Measurements from ENCODE around the gene PSD2. TPM values are rescaled to one million over a fixed set of nuclear protein-coding genes. Genes with fewer than 3 reads are reported as not detected.
"Not testable (repeated sequence)": the region's sequence is repeated elsewhere in the genome, so short reads cannot be mapped to it uniquely, and the experiment has no call there.

The PSD2 gene
- total RNA-seq, 4 donors from 2014 or later, result under 0.01 to 0.17 (median 0.13) TPM; not detected in 1

DNA sequence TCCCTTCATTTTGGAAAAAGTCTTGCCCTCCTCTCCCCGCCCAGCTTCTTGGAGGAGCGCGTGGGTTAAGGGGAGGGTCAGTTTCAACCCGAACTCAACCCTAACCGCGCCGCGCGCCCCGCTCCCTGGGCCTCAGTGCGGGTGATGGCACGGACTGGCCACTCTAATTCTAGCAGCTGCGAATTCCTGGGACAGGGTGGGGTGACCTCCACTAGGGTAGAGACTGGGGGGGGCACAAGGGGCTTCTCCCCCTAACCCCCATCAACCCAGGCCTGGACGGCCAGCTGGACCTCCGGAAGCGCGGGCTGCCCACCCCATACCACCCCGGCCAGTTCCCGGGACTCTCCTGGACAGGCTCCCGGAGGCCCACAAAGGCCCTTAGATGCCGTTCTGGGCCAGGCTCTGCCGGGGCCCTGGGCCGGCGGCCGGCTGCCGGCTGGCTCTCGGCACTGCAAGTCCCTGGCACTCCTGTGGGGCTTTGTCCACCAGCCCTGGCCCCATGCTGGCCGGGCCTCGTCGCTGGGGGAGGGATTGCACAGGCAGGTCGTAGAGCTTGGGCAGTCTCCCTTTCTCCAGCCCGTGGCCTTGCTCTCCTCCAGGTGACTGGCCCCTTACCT is 7.2 kb upstream of the PSD2 start:
- peaks cover 0 to 16% (median 0%) of the 10 kb centered on the region in 4 donors for H3K27me3 ChIP-seq
- intact Hi-C loops (cut with DNase I), result loop anchor here (2.0 to 10.0 kb wide), 2 partner anchors 56 to 366 kb away; no protein-coding TSS in a partner anchor
- WGBS, result no CpG with 5 or more reads among the region's 32 CpGs
- H3K4me1 ChIP-seq, result peaks cover 8 to 18% (median 17%) of the 10 kb centered on the region in 4 donors
- H3K4me3 ChIP-seq, result peak overlapping the region; percentile 60 to 72 (median 66)
- H3K36me3 ChIP-seq, result no peaks in the 10 kb centered on the region
- peak overlapping the region; percentile 67 to 74 (median 72) for H3K27ac ChIP-seq (replicated peaks in 1 of 4)
- TF ChIP-seq EP300 (IDR thresholded peaks at IDR 0.05), result no peak
- TF ChIP-seq POLR2A (IDR thresholded peaks at IDR 0.05; ENCODE audit: low read depth), result no peak
- TF ChIP-seq, protein P1, sequence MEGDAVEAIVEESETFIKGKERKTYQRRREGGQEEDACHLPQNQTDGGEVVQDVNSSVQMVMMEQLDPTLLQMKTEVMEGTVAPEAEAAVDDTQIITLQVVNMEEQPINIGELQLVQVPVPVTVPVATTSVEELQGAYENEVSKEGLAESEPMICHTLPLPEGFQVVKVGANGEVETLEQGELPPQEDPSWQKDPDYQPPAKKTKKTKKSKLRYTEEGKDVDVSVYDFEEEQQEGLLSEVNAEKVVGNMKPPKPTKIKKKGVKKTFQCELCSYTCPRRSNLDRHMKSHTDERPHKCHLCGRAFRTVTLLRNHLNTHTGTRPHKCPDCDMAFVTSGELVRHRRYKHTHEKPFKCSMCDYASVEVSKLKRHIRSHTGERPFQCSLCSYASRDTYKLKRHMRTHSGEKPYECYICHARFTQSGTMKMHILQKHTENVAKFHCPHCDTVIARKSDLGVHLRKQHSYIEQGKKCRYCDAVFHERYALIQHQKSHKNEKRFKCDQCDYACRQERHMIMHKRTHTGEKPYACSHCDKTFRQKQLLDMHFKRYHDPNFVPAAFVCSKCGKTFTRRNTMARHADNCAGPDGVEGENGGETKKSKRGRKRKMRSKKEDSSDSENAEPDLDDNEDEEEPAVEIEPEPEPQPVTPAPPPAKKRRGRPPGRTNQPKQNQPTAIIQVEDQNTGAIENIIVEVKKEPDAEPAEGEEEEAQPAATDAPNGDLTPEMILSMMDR (IDR thresholded peaks at IDR 0.05), result no peak
- TF ChIP-seq POLR2AphosphoS5 (IDR thresholded peaks at IDR 0.05), result no peak
- no peak for DNase-seq (ENCODE audit: extremely low spot score)
- no peaks in the 10 kb centered on the region for H3K9me3 ChIP-seq

DNA sequence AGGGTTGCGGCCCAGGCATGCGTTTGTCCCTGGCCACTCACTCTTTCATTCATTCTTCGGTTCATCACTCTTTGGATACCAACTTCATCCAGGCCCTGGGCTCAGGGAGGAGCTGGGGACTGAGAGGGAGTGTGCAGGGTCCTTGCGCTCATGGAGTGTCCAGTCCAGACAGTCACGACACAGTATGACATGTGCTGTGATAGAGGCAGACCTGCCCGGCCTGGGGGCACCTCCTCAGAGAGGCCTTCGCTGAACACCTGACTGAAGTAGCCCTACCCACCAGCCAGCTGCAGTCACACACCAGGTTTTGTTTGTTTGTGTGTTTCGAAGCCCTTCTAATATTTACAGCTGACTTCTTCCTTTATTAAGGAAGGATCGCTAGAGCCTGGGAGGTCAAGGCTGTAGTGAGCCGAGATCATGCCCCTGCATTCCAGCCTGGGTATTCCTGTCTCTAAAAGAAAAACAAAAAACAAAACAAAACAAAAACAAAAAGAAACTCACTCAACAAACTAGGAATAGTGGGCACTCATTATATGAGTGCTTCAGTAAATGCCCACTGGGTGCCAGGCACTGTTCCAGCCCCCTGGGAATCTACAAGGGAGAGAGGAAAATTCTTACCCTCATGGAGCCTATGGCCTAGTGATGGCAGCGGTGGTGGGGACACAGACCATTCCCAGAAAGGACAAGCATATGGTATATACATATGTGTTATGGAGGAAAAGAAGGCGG is 6.3 kb upstream of the PSD2 start:
- Histone ChIP-seq H3K27ac (replicated peaks in 1 of 4) (peak overlapping the region; percentile 67 to 74 (median 72)), H3K36me3 (no peaks in the 10 kb centered on the region), H3K4me3 (no peak overlapping the region), H3K4me1 (peaks cover 8 to 18% (median 17%) of the 10 kb centered on the region in 4 donors), H3K27me3 (peaks cover 0 to 22% (median 0%) of the 10 kb centered on the region in 4 donors), H3K9me3 (no peaks in the 10 kb centered on the region)
- 88% methylated on average over 12 of the region's 12 CpGs for WGBS
- intact Hi-C loops (cut with DNase I), result loop anchor here (2.0 to 10.0 kb wide), 2 partner anchors 56 to 366 kb away; no protein-coding TSS in a partner anchor
- DNase-seq (ENCODE audit: extremely low spot score), result no peak
- TF ChIP-seq POLR2AphosphoS5 (IDR thresholded peaks at IDR 0.05) (no peak), EP300 (IDR thresholded peaks at IDR 0.05) (no peak), POLR2A (IDR thresholded peaks at IDR 0.05; ENCODE audit: low read depth) (no peak)
- TF ChIP-seq, protein P1 (IDR thresholded peaks at IDR 0.05), result no peak

DNA sequence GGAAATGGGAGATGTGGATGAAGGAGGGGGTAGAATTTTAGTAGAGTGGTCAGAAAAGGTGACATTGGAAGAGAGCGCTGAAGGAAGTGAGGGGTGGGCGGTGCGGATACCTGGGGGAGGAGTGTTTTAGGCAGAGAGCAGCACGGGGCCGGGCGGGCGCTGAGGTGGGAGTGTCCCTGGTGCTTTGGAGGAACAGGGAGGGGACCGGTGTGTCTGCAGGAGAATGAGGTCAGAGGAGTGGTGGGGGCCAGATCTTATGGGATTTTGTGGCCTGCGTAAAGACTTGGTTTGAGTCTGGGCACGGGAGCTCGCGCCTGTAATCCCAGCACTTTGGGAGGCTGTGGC is 5.8 kb upstream of the PSD2 start:
- Histone ChIP-seq H3K27me3 (peaks cover 0 to 27% (median 3%) of the 10 kb centered on the region in 4 donors), H3K36me3 (no peaks in the 10 kb centered on the region), H3K27ac (replicated peaks in 1 of 4) (no peak overlapping the region), H3K4me3 (no peak overlapping the region), H3K4me1 (peaks cover 8 to 18% (median 17%) of the 10 kb centered on the region in 4 donors), H3K9me3 (no peaks in the 10 kb centered on the region)
- 91% methylated on average over 12 of the region's 12 CpGs for WGBS
- DNase-seq (ENCODE audit: extremely low spot score), result no peak
- TF ChIP-seq, protein P1 (IDR thresholded peaks at IDR 0.05), result no peak
- TF ChIP-seq POLR2AphosphoS5 (IDR thresholded peaks at IDR 0.05) (no peak), POLR2A (IDR thresholded peaks at IDR 0.05; ENCODE audit: low read depth) (no peak), EP300 (IDR thresholded peaks at IDR 0.05) (no peak)
- intact Hi-C loops (cut with DNase I), result loop anchor here (2.0 to 10.0 kb wide), 2 partner anchors 55 to 365 kb away; no protein-coding TSS in a partner anchor

DNA sequence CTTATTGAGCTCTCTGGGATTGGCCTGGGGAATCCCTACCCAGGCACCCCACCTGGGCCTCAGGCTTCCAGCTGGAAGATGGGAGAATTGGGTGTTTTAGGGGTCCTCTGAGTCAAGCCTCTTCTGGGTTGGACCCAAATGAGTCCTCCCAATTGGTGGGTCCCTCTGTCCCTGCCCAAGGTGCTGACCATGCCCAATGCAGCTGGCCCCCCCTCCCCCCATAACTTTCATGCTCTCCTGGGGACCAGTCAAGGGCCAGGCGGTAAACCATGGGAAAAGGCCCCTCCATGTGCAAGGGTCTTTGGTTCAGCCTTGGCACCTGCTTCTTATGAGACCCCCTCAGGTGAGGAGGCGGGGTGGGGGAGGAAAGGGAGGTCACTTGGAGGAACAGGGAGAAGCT is 3.4 kb upstream of the PSD2 start:
- TF ChIP-seq EP300 (IDR thresholded peaks at IDR 0.05), result no peak
- TF ChIP-seq POLR2A (IDR thresholded peaks at IDR 0.05; ENCODE audit: low read depth), result no peak
- no peak for TF ChIP-seq POLR2AphosphoS5 (IDR thresholded peaks at IDR 0.05)
- H3K27me3 ChIP-seq, result peaks cover 3 to 36% (median 23%) of the 10 kb centered on the region in 4 donors
- no peak overlapping the region for H3K4me3 ChIP-seq
- intact Hi-C loops (cut with DNase I), result no loop called here
- peaks cover 16 to 33% (median 31%) of the 10 kb centered on the region in 4 donors for H3K4me1 ChIP-seq
- DNase-seq (ENCODE audit: extremely low spot score), result no peak
- H3K9me3 ChIP-seq, result no peaks in the 10 kb centered on the region
- no peaks in the 10 kb centered on the region for H3K36me3 ChIP-seq
- no peak overlapping the region for H3K27ac ChIP-seq (replicated peaks in 1 of 4)
- WGBS, result 100% methylated on average over 1 of the region's 2 CpGs

DNA sequence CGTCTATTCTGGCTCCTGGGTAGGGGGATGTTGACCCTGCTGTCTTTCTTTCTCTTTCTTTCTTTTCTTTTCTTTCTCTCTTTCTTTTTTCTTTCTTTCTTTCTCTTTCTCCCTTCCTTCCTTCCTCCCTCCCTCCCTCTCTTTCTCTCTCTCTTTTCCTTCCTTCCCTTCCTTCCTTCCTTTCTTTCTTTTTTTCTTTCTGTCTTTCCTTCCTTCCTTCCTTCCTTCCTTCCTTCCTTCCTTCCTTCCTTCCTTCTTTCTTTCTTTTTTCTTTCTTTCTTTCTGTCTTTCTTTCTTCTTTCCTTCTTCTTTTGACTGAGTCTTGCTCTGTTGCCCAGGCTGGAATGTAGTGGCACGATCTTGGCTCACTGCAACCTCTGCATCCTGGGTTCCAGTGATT is 3.0 kb upstream of the PSD2 start:
- H3K9me3 ChIP-seq; intact Hi-C loops (cut with DNase I); H3K27ac ChIP-seq (replicated peaks in 1 of 4); DNase-seq (ENCODE audit: extremely low spot score); H3K4me3 ChIP-seq; H3K36me3 ChIP-seq: not testable (repeated sequence)
- H3K4me1 ChIP-seq, result peaks cover 15 to 31% (median 28%) of the 10 kb centered on the region in 4 donors
- H3K27me3 ChIP-seq, result peaks cover 3 to 40% (median 26%) of the 10 kb centered on the region in 4 donors
- 93% methylated on average over 2 of the region's 2 CpGs for WGBS

Data from esophagus muscularis mucosa (tissue), 4 donors.